H9 (cell line): Measurements from ENCODE around the gene MSANTD1. TPM values are rescaled to one million over a fixed set of nuclear protein-coding genes. Genes with fewer than 3 reads are reported as not detected.

Experiments
- DNase-seq: peaks from one replicate; pipeline ENCODE4 v3.0.0-alpha.2; 2017
- H2AFZ ChIP-seq: one replicate; pipeline ENCODE4 v1.6.1; 2013; ENCODE audit warnings: mild to moderate bottlenecking, low read length, control low read depth, moderate library complexity
- H2AK5ac ChIP-seq: 2 replicates; pipeline ENCODE4 v1.6.1; 2013; ENCODE audit warnings: low read length, control low read depth, mixed read lengths; ENCODE audit not compliant: insufficient read length
- H2BK120ac ChIP-seq: one replicate; pipeline ENCODE4 v1.6.1; 2013; ENCODE audit warnings: low read depth, mild to moderate bottlenecking, low read length, control low read depth, inconsistent platforms; ENCODE audit not compliant: poor library complexity, severe bottlenecking
- H2BK12ac ChIP-seq: 2 replicates; pipeline ENCODE4 v1.6.1; 2013; ENCODE audit warnings: low read length, control low read depth, mixed read lengths, low read depth; ENCODE audit not compliant: insufficient read length
- H2BK15ac ChIP-seq: 2 replicates; pipeline ENCODE4 v1.6.1; 2013; ENCODE audit warnings: low read depth, low read length, control low read depth
- H2BK20ac ChIP-seq: one replicate; pipeline ENCODE4 v1.6.1; 2013; ENCODE audit warnings: low read depth, mild to moderate bottlenecking, low read length, control low read depth, inconsistent platforms; ENCODE audit not compliant: poor library complexity, severe bottlenecking
- H2BK5ac ChIP-seq: 2 replicates; pipeline ENCODE4 v1.6.1; 2013; ENCODE audit warnings: low read length, control low read depth, mixed read lengths; ENCODE audit not compliant: insufficient read length
- H3K14ac ChIP-seq: 2 replicates; pipeline ENCODE4 v1.6.1; 2013; ENCODE audit warnings: low read length, control low read depth; ENCODE audit not compliant: insufficient read depth
- H3K18ac ChIP-seq: 2 replicates; pipeline ENCODE4 v1.6.1; 2013; ENCODE audit warnings: low read depth, mild to moderate bottlenecking, mixed read lengths, low read length, control low read depth; ENCODE audit not compliant: insufficient read length
- H3K23ac ChIP-seq: 2 replicates; pipeline ENCODE4 v1.6.1; 2013; ENCODE audit warnings: low read length, control low read depth, mixed read lengths, low read depth; ENCODE audit not compliant: insufficient read length
- H3K23me2 ChIP-seq: 2 replicates; pipeline ENCODE4 v1.6.1; 2013; ENCODE audit warnings: low read depth, mild to moderate bottlenecking, mixed read lengths, low read length, control low read depth; ENCODE audit not compliant: insufficient read length, poor library complexity, severe bottlenecking
- H3K27ac ChIP-seq: 2 replicates; pipeline ENCODE4 v1.5.1; 2013; ENCODE audit warnings: low read length, control low read depth, mixed read lengths, low read depth; ENCODE audit not compliant: insufficient read length
- H3K27me3 ChIP-seq: 2 replicates; pipeline ENCODE4 v1.6.1; 2013; ENCODE audit warnings: low read length, control low read depth, inconsistent platforms; ENCODE audit not compliant: insufficient read depth
- H3K4ac ChIP-seq: 2 replicates; pipeline ENCODE4 v1.6.1; 2013; ENCODE audit warnings: low read depth, mild to moderate bottlenecking, control low read depth, inconsistent platforms, low read length, moderate library complexity
- H3K4me1 ChIP-seq: 2 replicates; pipeline ENCODE4 v1.6.1; 2013; ENCODE audit warnings: low read length, control low read depth, inconsistent platforms; ENCODE audit not compliant: insufficient read depth
- H3K4me2 ChIP-seq: 2 replicates; pipeline ENCODE4 v1.6.1; 2013; ENCODE audit warnings: low read length, control low read depth, mixed read lengths; ENCODE audit not compliant: insufficient read length, insufficient read depth
- H3K56ac ChIP-seq: 2 replicates; pipeline ENCODE4 v1.6.1; 2013; ENCODE audit warnings: low read depth, mild to moderate bottlenecking, mixed read lengths, low read length, control low read depth; ENCODE audit not compliant: insufficient read length
- H3K79me1 ChIP-seq: 2 replicates; pipeline ENCODE4 v1.6.1; 2013; ENCODE audit warnings: low read depth, mild to moderate bottlenecking, moderate library complexity, low read length, control low read depth, inconsistent platforms; ENCODE audit not compliant: insufficient read depth, poor library complexity, severe bottlenecking
- H3K79me2 ChIP-seq: 2 replicates; pipeline ENCODE4 v1.6.1; 2013; ENCODE audit warnings: low read length, control low read depth, inconsistent platforms; ENCODE audit not compliant: insufficient read depth
- H3K9ac ChIP-seq: 2 replicates; pipeline ENCODE4 v1.6.1; 2013; ENCODE audit warnings: low read length, control low read depth, mixed read lengths; ENCODE audit not compliant: insufficient read length; ENCODE audit errors: extremely low read depth
- H3K9me3 ChIP-seq: one replicate; pipeline ENCODE4 v1.6.1; 2013; ENCODE audit warnings: low read depth, low read length, inconsistent platforms; ENCODE audit not compliant: control insufficient read depth
- H3T11ph ChIP-seq: one replicate; pipeline ENCODE4 v1.6.1; 2013; ENCODE audit warnings: mild to moderate bottlenecking, low read length, control low read depth, inconsistent platforms
- H4K20me1 ChIP-seq: one replicate; pipeline ENCODE4 v1.6.1; 2013; ENCODE audit not compliant: control insufficient read depth, insufficient read length, insufficient read depth
- H4K5ac ChIP-seq: 2 replicates; pipeline ENCODE4 v1.6.1; 2013; ENCODE audit warnings: low read depth, mild to moderate bottlenecking, mixed read lengths, low read length, control low read depth; ENCODE audit not compliant: insufficient read length
- H4K8ac ChIP-seq: replicated peaks from 2 replicates; pipeline ENCODE4 v1.6.1; 2013; ENCODE audit warnings: low read length, control low read depth, mixed read lengths, low read depth; ENCODE audit not compliant: insufficient read length
- H4K91ac ChIP-seq: 2 replicates; pipeline ENCODE4 v1.6.1; 2013; ENCODE audit warnings: low read depth, mild to moderate bottlenecking, moderate library complexity, mixed read lengths, low read length, control low read depth; ENCODE audit not compliant: insufficient read length
- H3K27ac Mint-ChIP-seq, 3 experiments: 2 replicates in 2 of 3; 3 replicates in 1 of 3; pipeline ENCODE4 v1.8.0; 2020 to 2021; ENCODE audit warnings: mixed read lengths in 3 of 3, mild to moderate bottlenecking in 1 of 3, moderate library complexity in 1 of 3
- H3K27me3 Mint-ChIP-seq: 2 replicates; pipeline ENCODE4 v1.8.0; 2021; ENCODE audit warnings: low read depth, mild to moderate bottlenecking, moderate library complexity, mixed read lengths
- H3K36me3 Mint-ChIP-seq, 3 experiments: 2 replicates in 2 of 3; 3 replicates in 1 of 3; pipeline ENCODE4 v1.8.0; 2020 to 2021; ENCODE audit warnings: low read depth in 3 of 3, mixed read lengths in 3 of 3; ENCODE audit not compliant: insufficient read depth in 1 of 3
- H3K4me1 Mint-ChIP-seq, 2 experiments: 2 replicates each; pipeline ENCODE4 v1.8.0; 2020; ENCODE audit warnings: mixed read lengths in 2 of 2
- H3K4me3 Mint-ChIP-seq, 2 experiments: 2 replicates in 1 of 2; 3 replicates in 1 of 2; pipeline ENCODE4 v1.8.0; 2020 to 2021; ENCODE audit warnings: mild to moderate bottlenecking in 2 of 2, mixed read lengths in 2 of 2, moderate library complexity in 1 of 2
- H3K9me3 Mint-ChIP-seq, 2 experiments: 2 replicates in 1 of 2; 3 replicates in 1 of 2; pipeline ENCODE4 v1.8.0; 2020; ENCODE audit warnings: mild to moderate bottlenecking in 2 of 2, mixed read lengths in 2 of 2, moderate library complexity in 1 of 2
- WGBS: extraction: QIAGEN DNeasy Blood & Tissue Kit; methylation state at CpG from one replicate; pipeline ENCODE4 v1.1.7; 2013; ENCODE audit warnings: missing lambda C conversion rate, low lambda C conversion rate, mixed read lengths; ENCODE audit not compliant: insufficient read length; ENCODE audit errors: extremely low coverage; 5-methylcytosine and 5-hydroxymethylcytosine counted together
- total RNA-seq: library from RNA; stranded (reverse); gene quantifications from 2 replicates; pipeline ENCODE4 v1.2.1, GENCODE V29; 2021
- TF ChIP-seq, protein P1 (sequence below): fragments of 200-600 bp; sonication (generic); conservative IDR thresholded peaks from 3 replicates; pipeline ENCODE4 v1.8.0; 2021; ENCODE audit warnings: antibody characterized with exemption, mild to moderate bottlenecking

The MSANTD1 gene
- total RNA-seq, 1 experiment from 2014 or later = 0.83 TPM

DNA sequence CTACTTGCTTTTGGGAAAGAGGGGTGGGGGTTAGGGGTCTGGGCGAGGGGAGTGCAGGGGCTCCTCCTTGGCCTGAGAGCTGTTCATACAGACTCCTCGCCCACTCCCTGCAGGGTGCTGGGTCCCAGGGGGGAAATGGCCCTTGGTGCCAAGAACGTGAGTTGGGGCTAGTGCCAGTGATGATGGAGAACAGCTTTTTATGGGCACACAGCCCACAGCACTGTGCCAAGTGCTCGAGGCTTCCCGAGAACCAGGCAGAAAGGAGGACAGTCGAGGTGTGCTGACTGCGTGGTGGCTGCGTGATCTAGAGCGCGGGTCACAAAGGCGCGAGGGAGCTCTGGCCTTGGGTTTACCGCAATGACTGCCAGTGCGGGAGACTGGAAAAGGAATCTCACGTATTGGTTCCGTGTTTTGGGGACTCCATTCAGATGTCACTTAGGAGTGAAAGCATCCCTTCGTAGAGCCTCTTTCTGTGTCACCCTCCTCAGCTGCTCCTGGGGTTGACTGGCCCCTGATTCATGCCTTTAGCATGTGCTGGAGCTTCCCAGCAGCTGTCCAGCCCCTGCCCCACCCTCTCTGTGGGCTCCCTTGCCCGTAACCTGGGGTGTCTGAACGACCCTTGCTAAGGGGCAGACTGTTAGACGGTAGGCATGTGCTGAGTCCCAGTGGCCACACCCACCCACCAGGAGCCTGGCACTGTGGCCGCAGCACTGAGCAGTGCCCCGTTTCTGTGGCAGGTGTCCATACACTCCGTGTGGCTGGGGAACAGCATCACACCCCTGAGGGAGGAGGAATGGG lies 20.9 kb upstream of the MSANTD1 start:
- Histone ChIP-seq H4K91ac (no peak overlapping the region), H3K27ac (no peak overlapping the region), H2BK5ac (no peak overlapping the region), H2BK120ac (no peak overlapping the region), H3K79me2 (no peaks in the 10 kb centered on the region), H3K79me1 (no peaks in the 10 kb centered on the region), H2AFZ (no peak overlapping the region), H3K4me2 (no peak overlapping the region), H3K4ac (no peak overlapping the region), H3K27me3 (no peaks in the 10 kb centered on the region), H4K8ac (no peak overlapping the region), H3K56ac (no peak overlapping the region), H3K9ac (no peak overlapping the region), H3T11ph (no peak overlapping the region), H3K18ac (no peak overlapping the region), H3K14ac (no peak overlapping the region), H4K5ac (no peak overlapping the region), H4K20me1 (peaks cover 5% of the 10 kb centered on the region), H2BK20ac (no peak overlapping the region), H3K23ac (no peak overlapping the region), H3K9me3 (no peaks in the 10 kb centered on the region), H3K23me2 (no peaks in the 10 kb centered on the region), H2BK12ac (no peak overlapping the region), H3K4me1 (no peaks in the 10 kb centered on the region), H2AK5ac (no peak overlapping the region), H2BK15ac (no peak overlapping the region)
- no peak overlapping the region; a peak in 1 of 7 replicates for H3K27ac Mint-ChIP-seq
- H3K4me3 Mint-ChIP-seq = no peak overlapping the region
- peaks cover 56 to 77% (median 68%) of the 10 kb centered on the region in 3 experiments for H3K36me3 Mint-ChIP-seq
- TF ChIP-seq, protein P1, sequence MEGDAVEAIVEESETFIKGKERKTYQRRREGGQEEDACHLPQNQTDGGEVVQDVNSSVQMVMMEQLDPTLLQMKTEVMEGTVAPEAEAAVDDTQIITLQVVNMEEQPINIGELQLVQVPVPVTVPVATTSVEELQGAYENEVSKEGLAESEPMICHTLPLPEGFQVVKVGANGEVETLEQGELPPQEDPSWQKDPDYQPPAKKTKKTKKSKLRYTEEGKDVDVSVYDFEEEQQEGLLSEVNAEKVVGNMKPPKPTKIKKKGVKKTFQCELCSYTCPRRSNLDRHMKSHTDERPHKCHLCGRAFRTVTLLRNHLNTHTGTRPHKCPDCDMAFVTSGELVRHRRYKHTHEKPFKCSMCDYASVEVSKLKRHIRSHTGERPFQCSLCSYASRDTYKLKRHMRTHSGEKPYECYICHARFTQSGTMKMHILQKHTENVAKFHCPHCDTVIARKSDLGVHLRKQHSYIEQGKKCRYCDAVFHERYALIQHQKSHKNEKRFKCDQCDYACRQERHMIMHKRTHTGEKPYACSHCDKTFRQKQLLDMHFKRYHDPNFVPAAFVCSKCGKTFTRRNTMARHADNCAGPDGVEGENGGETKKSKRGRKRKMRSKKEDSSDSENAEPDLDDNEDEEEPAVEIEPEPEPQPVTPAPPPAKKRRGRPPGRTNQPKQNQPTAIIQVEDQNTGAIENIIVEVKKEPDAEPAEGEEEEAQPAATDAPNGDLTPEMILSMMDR = no peak
- DNase-seq = no peak
- no peaks in the 10 kb centered on the region for H3K27me3 Mint-ChIP-seq
- H3K9me3 Mint-ChIP-seq = peaks cover 3 to 7% of the 10 kb centered on the region in 2 experiments; a peak in 3 of 5 replicates
- no peaks in the 10 kb centered on the region for H3K4me1 Mint-ChIP-seq
- WGBS = no CpG with 5 or more reads among the region's 23 CpGs
